Measurements from ENCODE around the gene LAPTM5. TPM values are rescaled to one million over a fixed set of nuclear protein-coding genes. Genes with fewer than 3 reads are reported as not detected.

Gene LAPTM5
- total RNA-seq, 4 donors from 2014 or later, result 2.3 to 14.8 (median 10.1) TPM

GRCh38 chr1:30778154-30778978, 20.8 kb upstream of the LAPTM5 start:
- H3K27ac ChIP-seq, result no peak overlapping the region
- ATAC-seq, result no peak
- H3K4me3 ChIP-seq, result no peak overlapping the region
- no peak for DNase-seq
- in situ Hi-C loops (cut with MboI; ENCODE audit: low sequenced_read_pairs in 4 of 4) (loop anchor here in 3 of 4 donors (5.0 kb wide), 2 partner anchors 51 to 56 kb away; partner anchors contain the start of gene MATN1 (in 2 of the 3)), intact Hi-C loops (cut with DNase I; ENCODE audit: low total_unique reads) (no loop called here)
- H3K27me3 ChIP-seq, result no peaks in the 10 kb centered on the region
- TF ChIP-seq POLR2A (IDR thresholded peaks at IDR 0.05), result no peak
- TF ChIP-seq CTCF (IDR thresholded peaks at IDR 0.05 in 4 of 5, conservative IDR thresholded peaks at IDR 0.05 in 1 of 5), result no peak
- peaks cover 2 to 10% of the 10 kb centered on the region in 2 donors for H3K4me1 ChIP-seq
- no peaks in the 10 kb centered on the region for H3K36me3 ChIP-seq
- H3K9me3 ChIP-seq, result no peaks in the 10 kb centered on the region

- Histone ChIP-seq H3K27me3 (no peaks in the 10 kb centered on the region), H3K4me3 (no peak overlapping the region), H3K4me1 (peaks cover 0 to 5% of the 10 kb centered on the region in 2 donors), H3K36me3 (no peaks in the 10 kb centered on the region), H3K27ac (no peak overlapping the region), H3K9me3 (no peaks in the 10 kb centered on the region)
- no peak for DNase-seq
- intact Hi-C loops (cut with DNase I; ENCODE audit: low total_unique reads) (no loop called here), in situ Hi-C loops (cut with MboI; ENCODE audit: low sequenced_read_pairs in 4 of 4) (loop anchor here in 3 of 4 donors (5.0 kb wide), 2 partner anchors 51 to 56 kb away; partner anchors contain the start of gene MATN1 (in 2 of the 3))
- ATAC-seq, result no peak
- TF ChIP-seq CTCF (IDR thresholded peaks at IDR 0.05 in 4 of 5, conservative IDR thresholded peaks at IDR 0.05 in 1 of 5) (no peak), POLR2A (IDR thresholded peaks at IDR 0.05) (no peak)
Measured at GRCh38 chr1:30777904-30778153, 20.3 kb upstream of the LAPTM5 start.

GRCh38 chr1:30777060-30777903, 19.7 kb upstream of the LAPTM5 start:
- Histone ChIP-seq H3K27me3 (no peaks in the 10 kb centered on the region), H3K36me3 (no peaks in the 10 kb centered on the region), H3K4me1 (no peaks in the 10 kb centered on the region), H3K4me3 (no peak overlapping the region), H3K27ac (no peak overlapping the region), H3K9me3 (no peaks in the 10 kb centered on the region)
- TF ChIP-seq POLR2A (IDR thresholded peaks at IDR 0.05) (no peak), CTCF (IDR thresholded peaks at IDR 0.05 in 4 of 5, conservative IDR thresholded peaks at IDR 0.05 in 1 of 5) (no peak)
- ATAC-seq (no peak), DNase-seq (no peak)
- in situ Hi-C loops (cut with MboI; ENCODE audit: low sequenced_read_pairs in 4 of 4), result loop anchor here in 3 of 4 donors (5.0 kb wide), 2 partner anchors 50 to 55 kb away; partner anchors contain the start of gene MATN1 (in 2 of the 3)
- intact Hi-C loops (cut with DNase I; ENCODE audit: low total_unique reads), result no loop called here

GRCh38 chr1:30776097-30777059, 18.8 kb upstream of the LAPTM5 start:
- Histone ChIP-seq H3K36me3 (no peaks in the 10 kb centered on the region), H3K27me3 (no peaks in the 10 kb centered on the region), H3K4me1 (no peaks in the 10 kb centered on the region), H3K9me3 (no peaks in the 10 kb centered on the region), H3K4me3 (no peak overlapping the region), H3K27ac (no peak overlapping the region)
- in situ Hi-C loops (cut with MboI; ENCODE audit: low sequenced_read_pairs in 4 of 4), result loop anchor here in 3 of 4 donors (5.0 kb wide), 2 partner anchors 49 to 54 kb away; partner anchors contain the start of gene MATN1 (in 2 of the 3)
- no peak for TF ChIP-seq POLR2A (IDR thresholded peaks at IDR 0.05)
- no peak for TF ChIP-seq CTCF (IDR thresholded peaks at IDR 0.05 in 4 of 5, conservative IDR thresholded peaks at IDR 0.05 in 1 of 5)
- ATAC-seq, result no peak
- no peak for DNase-seq
- intact Hi-C loops (cut with DNase I; ENCODE audit: low total_unique reads), result no loop called here

Measured in gastrocnemius medialis (tissue), 4 donors.